Measurements from ENCODE around the gene ZNF26. TPM values are rescaled to one million over a fixed set of nuclear protein-coding genes. Genes with fewer than 3 reads are reported as not detected.

ZNF26 gene
- total and polyA plus RNA-seq, 10 of the 15 experiments (the other 5 are each of a cell fraction or from before 2014, with no cell fraction given), result 1.00 to 17.1 (median 10.5) TPM

GRCh38 chr12:132966676-132967415 lies 19.3 kb upstream of the ZNF26 start:
- Histone ChIP-seq H3K4me1 (ENCODE audit: control insufficient read depth, insufficient read depth, low read length) (no peaks in the 10 kb centered on the region), H3K9ac (ENCODE audit: control insufficient read depth, insufficient read depth, low read length) (no peak overlapping the region), H3K4me2 (ENCODE audit: control insufficient read depth, insufficient read depth) (no peak overlapping the region), H3K27me3 (replicated peaks in 1 of 2; ENCODE audit: control insufficient read depth in 2 of 2, insufficient read depth in 2 of 2, low read length in 1 of 2) (no peaks in the 10 kb centered on the region), H3K27ac (ENCODE audit: control insufficient read depth, insufficient read depth) (no peak overlapping the region), H3K4me3 (no peak overlapping the region), H3K79me2 (ENCODE audit: control insufficient read depth, insufficient read depth, low read length) (no peaks in the 10 kb centered on the region), H2AFZ (ENCODE audit: control insufficient read depth, low read depth, low read length) (no peak overlapping the region), H4K20me1 (ENCODE audit: control insufficient read depth, insufficient read depth) (no peaks in the 10 kb centered on the region), H3K36me3 (ENCODE audit: control insufficient read depth in 2 of 2, insufficient read depth in 2 of 2, low read length in 1 of 2) (no peaks in the 10 kb centered on the region), H3K9me3 (replicated peaks; ENCODE audit: control insufficient read depth, insufficient read depth, low read length) (peaks cover 7% of the 10 kb centered on the region; the same call in 2 of the 3 replicates)
- RAD21 ChIA-PET (ENCODE audit: unreplicated experiment), result no interaction called here
- intact Hi-C loops (cut with micrococcal nuclease; ENCODE audit: unreplicated experiment) (no loop called here), in situ Hi-C loops (cut with MboI) (no loop called here)
- no peak for TF ChIP-seq CBX5 (IDR thresholded peaks at IDR 0.05; ENCODE audit: low read depth)
- TF ChIP-seq REST (IDR thresholded peaks at IDR 0.05; ENCODE audit: low read depth, low read length), result no peak
- TF ChIP-seq ASH2L (IDR thresholded peaks at IDR 0.05; ENCODE audit: borderline replicate concordance, low read depth), result no peak
- TF ChIP-seq CREM (IDR thresholded peaks at IDR 0.05; ENCODE audit: low read depth), result no peak
- TF ChIP-seq JUND (IDR thresholded peaks at IDR 0.05; ENCODE audit: low read depth, low read length), result no peak
- TF ChIP-seq E2F8 (IDR thresholded peaks at IDR 0.05; ENCODE audit: low read depth, partially characterized antibody), result no peak
- POLR2A ChIA-PET, result no interaction called here
- WGBS (ENCODE audit: insufficient coverage, insufficient replicate concordance, low lambda C conversion rate, missing lambda C conversion rate), result 53% methylated on average over 12 of the region's 12 CpGs
- CTCF ChIA-PET, result no interaction called here
- ATAC-seq (no peak), FAIRE-seq (no peak), DNase-seq (ENCODE audit: low read depth, low spot score) (no peak)
- SMC1A ChIA-PET (ENCODE audit: uncharacterized antibody, unreplicated experiment), result no interaction called here
- BruUV-seq (replicated peaks), result no TSS peak
